ENCODE data around the gene GREB1L.

Gene GREB1L

GRCh38 chr18:21315741-21316197 is 73.7 kb downstream of the GREB1L start:
- no peak overlapping the region for H3K4me3 ChIP-seq
- no peak overlapping the region for H3K27ac ChIP-seq
- no peaks in the 10 kb centered on the region for H4K20me1 ChIP-seq
- H3K9ac ChIP-seq: no peak overlapping the region
- no peak overlapping the region for H3K4me2 ChIP-seq
- TF ChIP-seq Cebpa-rat (IDR thresholded peaks at IDR 0.05): no peak
- no peaks in the 10 kb centered on the region for H3K27me3 ChIP-seq
- H3K4me1 ChIP-seq: no peaks in the 10 kb centered on the region
- H3K9me3 ChIP-seq: no peaks in the 10 kb centered on the region
- no peaks in the 10 kb centered on the region for H3K36me3 ChIP-seq

- Histone ChIP-seq H3K4me3 (no peak overlapping the region), H3K9me3 (no peaks in the 10 kb centered on the region), H3K4me1 (no peaks in the 10 kb centered on the region), H3K4me2 (no peak overlapping the region), H4K20me1 (no peaks in the 10 kb centered on the region), H3K9ac (no peak overlapping the region), H3K27me3 (no peaks in the 10 kb centered on the region), H3K27ac (no peak overlapping the region), H3K36me3 (no peaks in the 10 kb centered on the region)
- TF ChIP-seq Cebpa-rat (IDR thresholded peaks at IDR 0.05): no peak
Measured at GRCh38 chr18:21316296-21316695, 74.3 kb downstream of the GREB1L start.

GRCh38 chr18:21321711-21322110 is 79.7 kb downstream of the GREB1L start:
- H3K9me3 ChIP-seq: no peaks in the 10 kb centered on the region
- no peaks in the 10 kb centered on the region for H3K27me3 ChIP-seq
- no peak overlapping the region for H3K4me3 ChIP-seq
- H3K27ac ChIP-seq: no peak overlapping the region
- TF ChIP-seq Cebpa-rat (IDR thresholded peaks at IDR 0.05): no peak
- no peak overlapping the region for H3K9ac ChIP-seq
- no peaks in the 10 kb centered on the region for H3K36me3 ChIP-seq
- no peaks in the 10 kb centered on the region for H4K20me1 ChIP-seq
- H3K4me1 ChIP-seq: no peaks in the 10 kb centered on the region
- H3K4me2 ChIP-seq: no peak overlapping the region

GRCh38 chr18:21327101-21327500 is 85.1 kb downstream of the GREB1L start:
- H3K9me3 ChIP-seq: no peaks in the 10 kb centered on the region
- no peak overlapping the region for H3K4me3 ChIP-seq
- no peaks in the 10 kb centered on the region for H3K4me1 ChIP-seq
- no peak for TF ChIP-seq Cebpa-rat (IDR thresholded peaks at IDR 0.05)
- H3K9ac ChIP-seq: no peak overlapping the region
- no peak overlapping the region for H3K4me2 ChIP-seq
- no peaks in the 10 kb centered on the region for H4K20me1 ChIP-seq
- H3K36me3 ChIP-seq: no peaks in the 10 kb centered on the region
- no peak overlapping the region for H3K27ac ChIP-seq
- no peaks in the 10 kb centered on the region for H3K27me3 ChIP-seq

GRCh38 chr18:21330122-21330701 is 88.2 kb downstream of the GREB1L start:
- Histone ChIP-seq H3K4me3 (no peak overlapping the region), H3K4me2 (no peak overlapping the region), H3K9me3 (no peaks in the 10 kb centered on the region), H4K20me1 (no peaks in the 10 kb centered on the region), H3K9ac (no peak overlapping the region), H3K27ac (no peak overlapping the region), H3K27me3 (no peaks in the 10 kb centered on the region), H3K4me1 (no peaks in the 10 kb centered on the region), H3K36me3 (no peaks in the 10 kb centered on the region)
- TF ChIP-seq Cebpa-rat (IDR thresholded peaks at IDR 0.05): no peak

- H3K27ac ChIP-seq: no peak overlapping the region
- no peak for TF ChIP-seq Cebpa-rat (IDR thresholded peaks at IDR 0.05)
Measured at GRCh38 chr18:21331065-21331464, 89.0 kb downstream of the GREB1L start.

GRCh38 chr18:21335927-21336488 is 94.0 kb downstream of the GREB1L start:
- H3K36me3 ChIP-seq: no peaks in the 10 kb centered on the region
- H3K4me3 ChIP-seq: no peak overlapping the region
- no peak overlapping the region for H3K9ac ChIP-seq
- no peak for TF ChIP-seq Cebpa-rat (IDR thresholded peaks at IDR 0.05)
- H3K27ac ChIP-seq: no peak overlapping the region
- no peak overlapping the region for H3K4me2 ChIP-seq
- no peaks in the 10 kb centered on the region for H3K4me1 ChIP-seq
- no peaks in the 10 kb centered on the region for H3K9me3 ChIP-seq
- H3K27me3 ChIP-seq: no peaks in the 10 kb centered on the region
- H4K20me1 ChIP-seq: no peaks in the 10 kb centered on the region

More at GRCh38 chr18:21331065-21331464, 89.0 kb downstream of the GREB1L start:
- H3K9me3 ChIP-seq: no peaks in the 10 kb centered on the region
- no peak overlapping the region for H3K4me2 ChIP-seq
- no peaks in the 10 kb centered on the region for H3K27me3 ChIP-seq
- H4K20me1 ChIP-seq: no peaks in the 10 kb centered on the region
- no peaks in the 10 kb centered on the region for H3K36me3 ChIP-seq
- no peaks in the 10 kb centered on the region for H3K4me1 ChIP-seq
- H3K9ac ChIP-seq: no peak overlapping the region
- H3K4me3 ChIP-seq: no peak overlapping the region

- no peaks in the 10 kb centered on the region for H3K27me3 ChIP-seq
- no peaks in the 10 kb centered on the region for H3K9me3 ChIP-seq
- no peak overlapping the region for H3K27ac ChIP-seq
- no peak overlapping the region for H3K9ac ChIP-seq
- H4K20me1 ChIP-seq: no peaks in the 10 kb centered on the region
- no peak for TF ChIP-seq Cebpa-rat (IDR thresholded peaks at IDR 0.05)
- no peak overlapping the region for H3K4me3 ChIP-seq
- H3K36me3 ChIP-seq: no peaks in the 10 kb centered on the region
- H3K4me1 ChIP-seq: no peaks in the 10 kb centered on the region
- H3K4me2 ChIP-seq: no peak overlapping the region
Measured at GRCh38 chr18:21336846-21337245, 94.8 kb downstream of the GREB1L start.

- Histone ChIP-seq H3K9me3 (no peaks in the 10 kb centered on the region), H4K20me1 (no peaks in the 10 kb centered on the region), H3K27ac (no peak overlapping the region), H3K4me1 (no peaks in the 10 kb centered on the region), H3K4me3 (no peak overlapping the region), H3K36me3 (no peaks in the 10 kb centered on the region), H3K9ac (no peak overlapping the region), H3K27me3 (no peaks in the 10 kb centered on the region), H3K4me2 (no peak overlapping the region)
- TF ChIP-seq Cebpa-rat (IDR thresholded peaks at IDR 0.05): no peak
Measured at GRCh38 chr18:21341141-21341540, 99.1 kb downstream of the GREB1L start.

GRCh38 chr18:21342372-21342771 is 100.3 kb downstream of the GREB1L start:
- Histone ChIP-seq H3K9me3 (no peaks in the 10 kb centered on the region), H3K4me3 (no peak overlapping the region), H3K27me3 (no peaks in the 10 kb centered on the region), H4K20me1 (no peaks in the 10 kb centered on the region), H3K4me2 (no peak overlapping the region), H3K4me1 (no peaks in the 10 kb centered on the region), H3K27ac (no peak overlapping the region), H3K36me3 (no peaks in the 10 kb centered on the region), H3K9ac (no peak overlapping the region)
- TF ChIP-seq Cebpa-rat (IDR thresholded peaks at IDR 0.05): no peak
